Stimulated activated CD8-positive, alpha-beta memory T cell treated with anti-CD3 and anti-CD28 coated beads, Interleukin-15, amount 100 ng/mL, for 24 hours (primary cell): ENCODE results near the gene KLF7.
A peak's percentile ranks its signal among the peaks of the same experiment; 100 is the strongest.

Experiments
- DNase-seq: peaks from one replicate; pipeline ENCODE4 v3.0.0-alpha.2; 2020; ENCODE audit warnings: low read depth

Gene KLF7

DNA sequence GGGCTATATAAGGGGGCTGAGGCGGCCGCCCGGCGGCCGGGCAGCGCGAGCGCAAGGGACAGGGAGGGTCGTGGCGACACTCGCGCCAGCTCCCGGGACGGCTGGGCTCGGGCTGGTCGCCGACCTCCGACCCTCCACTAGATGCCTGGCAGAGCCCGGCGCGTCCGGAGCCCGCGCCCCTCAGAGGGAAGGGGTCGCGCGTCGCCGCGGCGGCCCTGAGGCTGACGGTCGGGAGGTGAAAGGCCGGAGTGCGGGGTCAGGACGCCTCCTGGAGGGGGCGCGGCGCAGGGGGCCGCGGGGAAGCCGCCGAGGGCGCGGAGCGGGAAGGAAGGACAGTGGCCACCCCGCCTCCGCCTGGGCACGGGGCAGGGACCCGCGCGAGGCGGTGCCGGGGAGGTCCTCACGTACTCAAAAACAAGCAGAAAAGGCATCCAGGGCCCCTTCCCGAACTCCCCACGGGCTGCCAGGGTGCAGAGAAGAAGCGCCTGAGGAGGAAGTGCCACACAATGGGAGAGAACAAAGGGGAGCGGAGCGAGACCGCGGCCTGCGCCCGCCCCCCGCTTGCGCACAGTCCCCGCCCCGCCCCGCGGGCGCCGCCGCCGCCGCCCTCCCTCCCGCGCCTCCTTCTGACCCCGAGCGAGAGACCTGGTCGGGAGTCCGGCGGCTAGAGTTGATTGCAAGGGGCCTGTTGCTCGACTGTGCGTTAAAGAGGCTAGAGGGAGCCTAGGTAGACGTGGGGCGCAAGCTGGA is 776 bp upstream of the KLF7 start:
- peak; percentile 31 for DNase-seq

- peak; percentile 86 for DNase-seq
These were observed 246 bp upstream of the KLF7 start for GRCh38 chr2:207166039-207166348.

DNA sequence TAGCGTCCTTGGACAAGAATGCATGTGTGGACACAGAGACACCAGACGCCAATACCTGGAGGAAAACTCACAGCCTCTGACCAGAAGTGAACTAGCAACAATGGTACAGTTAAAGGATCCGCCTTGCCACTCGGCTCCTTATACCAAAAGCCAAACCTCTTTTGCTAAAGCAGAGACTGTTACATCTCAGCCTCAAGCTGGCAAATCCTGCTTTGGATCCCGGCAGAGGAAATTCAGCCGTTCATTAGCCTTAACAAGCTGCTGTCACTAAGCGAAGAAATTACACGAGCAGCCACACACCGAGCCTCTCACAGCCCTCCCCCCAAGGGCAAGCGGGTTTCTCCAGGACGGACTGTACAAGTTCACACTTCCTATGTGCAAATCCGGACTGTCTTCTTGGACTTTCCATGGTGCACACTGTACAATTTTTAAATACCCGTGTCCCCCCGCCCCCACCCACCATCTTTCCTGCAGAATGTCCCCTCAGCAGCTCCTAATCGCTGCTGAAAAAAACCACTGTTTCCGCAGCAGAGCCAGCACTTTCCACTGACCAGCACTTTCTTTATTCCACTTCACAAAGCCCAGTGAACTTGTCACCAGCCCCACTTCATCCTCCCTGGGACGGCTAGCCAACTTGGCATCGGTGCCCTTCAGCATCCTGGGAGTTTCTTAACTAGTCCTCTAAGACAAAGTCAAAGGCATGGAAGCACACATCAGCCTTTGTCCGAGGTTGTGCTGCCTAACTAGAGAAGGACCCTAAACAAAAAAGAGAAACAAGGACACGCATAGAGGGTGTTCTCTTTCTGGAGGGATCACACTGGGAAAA is 1.5 kb downstream of the KLF7 start:
- no peak for DNase-seq

- no peak for DNase-seq
These were observed 2.1 kb downstream of the KLF7 start for GRCh38 chr2:207163756-207164005.

- DNase-seq: no peak
These were observed 2.5 kb downstream of the KLF7 start for GRCh38 chr2:207163053-207163755.

DNA sequence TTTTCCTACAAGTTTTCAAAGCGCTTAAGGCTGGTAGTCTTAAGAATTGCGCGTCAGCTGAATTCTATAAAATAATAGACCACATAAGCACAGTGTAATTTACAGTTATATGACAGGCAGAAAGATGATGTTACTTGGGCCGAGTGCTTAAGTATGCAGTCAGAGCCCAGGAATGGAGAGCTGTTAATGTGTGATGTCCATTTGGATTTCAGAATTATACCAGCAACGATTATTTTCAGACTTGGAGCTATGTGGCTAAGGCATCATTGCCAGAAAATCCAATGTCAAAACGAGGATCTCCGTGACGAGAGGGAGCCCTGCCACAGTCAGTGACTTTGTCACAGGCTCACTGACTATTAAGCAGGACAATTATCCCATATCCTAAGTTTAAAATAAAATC is 3.4 kb downstream of the KLF7 start:
- DNase-seq: no peak

DNA sequence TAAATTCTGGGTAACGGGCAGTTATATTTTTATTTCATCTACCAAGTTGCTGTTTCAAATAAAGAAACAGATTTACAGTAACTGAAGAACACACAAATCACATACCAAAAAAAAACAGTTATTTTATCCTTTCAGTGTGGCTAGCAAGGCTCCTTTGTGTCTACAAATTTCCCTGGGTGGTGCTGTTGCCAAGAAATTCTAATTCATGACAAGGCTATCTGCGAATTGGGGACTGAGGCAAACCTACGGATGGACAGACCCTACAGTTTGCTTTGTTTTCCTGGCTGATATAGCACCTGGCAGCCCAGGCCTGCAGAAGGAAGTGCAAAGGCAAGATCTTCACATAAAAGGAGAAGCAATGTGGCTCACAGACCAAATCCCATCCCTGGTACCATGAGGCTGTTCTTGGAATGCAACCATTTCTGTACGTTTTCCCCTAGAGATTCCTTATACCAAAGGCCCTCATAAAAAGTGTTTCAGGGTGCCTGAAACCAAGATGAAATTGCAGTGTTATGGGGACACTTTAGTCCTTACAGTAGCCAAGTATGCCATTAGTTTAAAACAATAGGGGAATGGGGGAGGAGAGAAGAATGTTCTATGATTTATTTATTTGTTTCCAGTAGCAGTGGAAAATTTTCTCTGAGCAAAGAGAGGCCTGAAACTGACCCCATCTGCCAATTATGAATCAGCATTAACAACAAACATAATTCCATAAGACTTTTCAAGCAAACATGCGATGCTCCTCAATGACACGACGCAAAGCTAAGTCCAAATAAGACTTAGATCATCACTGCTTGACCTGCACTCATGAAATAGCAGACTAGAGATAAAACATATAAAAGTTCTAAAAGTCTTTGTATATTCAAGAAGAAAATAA is 4.3 kb downstream of the KLF7 start:
- DNase-seq: no peak

DNA sequence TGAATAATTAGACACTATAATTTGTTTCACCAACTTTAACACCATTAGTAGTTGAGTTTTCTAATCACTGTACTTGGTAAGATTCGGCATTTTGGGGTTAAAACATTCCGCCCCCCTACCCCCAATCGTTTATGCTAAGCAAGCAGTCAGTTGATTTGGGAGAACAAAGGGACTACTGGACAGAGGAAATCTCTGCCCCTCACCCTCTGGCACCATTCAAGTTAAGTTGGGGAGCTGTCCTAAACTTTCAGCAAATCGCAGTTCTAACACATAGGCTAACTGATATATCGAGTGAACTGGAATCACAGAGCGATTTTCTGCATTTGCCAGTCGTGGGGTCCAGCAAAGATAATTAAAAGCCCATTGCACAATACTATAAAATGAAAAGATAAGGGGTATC is 5.6 kb downstream of the KLF7 start:
- DNase-seq: no peak

DNA sequence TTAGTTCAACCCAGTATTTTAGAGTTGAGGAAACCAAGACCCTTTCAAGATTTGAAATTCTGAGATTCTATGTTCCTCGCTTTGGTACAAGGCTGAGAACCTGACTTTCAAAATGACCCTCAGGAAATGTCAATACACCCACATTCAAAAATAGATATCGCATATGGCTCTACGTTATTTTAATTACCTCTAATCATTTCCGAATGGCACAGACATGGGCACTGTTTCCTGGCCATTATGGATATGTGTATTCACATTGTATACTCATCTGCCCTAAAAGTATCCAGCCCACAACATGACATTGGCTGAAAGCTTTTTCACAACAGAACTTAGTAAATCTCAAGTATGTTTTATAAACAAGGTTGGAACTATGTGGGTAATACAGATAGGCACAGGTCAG is 6.7 kb downstream of the KLF7 start:
- DNase-seq: no peak

DNA sequence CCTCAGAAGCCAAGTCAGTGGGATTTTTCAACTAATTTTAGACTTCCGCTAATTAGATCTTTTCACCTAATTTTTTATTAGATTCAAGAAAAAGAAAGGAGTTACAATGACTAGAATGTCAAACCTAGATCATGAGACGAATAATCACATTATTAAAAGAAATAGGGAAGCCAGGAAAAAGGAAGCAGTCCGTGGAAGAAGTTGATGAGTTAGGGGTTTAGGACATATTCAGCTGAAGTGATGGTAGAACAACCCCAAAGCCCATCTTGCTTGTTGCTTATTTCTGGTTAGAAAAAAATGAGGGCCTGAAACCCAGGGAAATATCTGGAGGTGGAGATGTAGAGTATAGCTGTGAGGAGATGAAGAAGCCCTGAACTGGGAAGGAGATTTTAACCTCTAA is 8.0 kb downstream of the KLF7 start:
- DNase-seq: no peak

- no peak for DNase-seq
These were observed 8.6 kb downstream of the KLF7 start for GRCh38 chr2:207157162-207157481.

DNA sequence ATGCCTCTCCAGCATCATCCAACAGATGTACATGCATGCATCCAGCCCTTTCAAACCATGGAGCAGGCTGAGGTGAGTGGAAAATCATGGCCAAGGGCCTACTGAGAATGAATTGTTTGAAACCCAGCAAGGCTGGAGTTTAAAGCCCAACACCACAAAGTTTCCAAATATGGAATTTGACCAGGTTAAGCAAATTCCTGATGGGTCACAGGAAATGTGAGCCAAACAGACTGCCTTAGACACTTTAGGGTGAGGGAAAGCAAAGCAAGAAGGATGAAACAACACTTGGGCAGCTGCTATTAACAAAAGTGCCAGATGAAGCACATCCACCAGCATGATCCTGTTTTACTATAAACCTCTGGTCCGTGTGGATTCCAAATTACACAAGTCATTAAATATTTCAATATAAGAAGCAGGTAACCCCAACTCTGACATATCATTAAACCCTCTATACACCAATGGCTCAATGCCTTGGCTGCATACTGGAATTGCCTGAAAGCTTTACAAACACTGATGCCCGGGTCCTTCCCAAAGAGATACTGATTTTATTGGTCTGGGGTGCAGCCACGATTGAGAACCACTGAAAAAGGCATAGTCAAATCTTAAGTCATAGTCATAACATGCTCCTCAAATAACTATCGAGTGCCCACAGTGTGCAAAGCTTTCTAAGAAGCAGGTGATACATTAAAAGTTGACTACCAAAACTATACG is 9.1 kb downstream of the KLF7 start:
- no peak for DNase-seq

GRCh38 chr2:207155516-207156444 is 10.0 kb downstream of the KLF7 start:
- DNase-seq: no peak

DNA sequence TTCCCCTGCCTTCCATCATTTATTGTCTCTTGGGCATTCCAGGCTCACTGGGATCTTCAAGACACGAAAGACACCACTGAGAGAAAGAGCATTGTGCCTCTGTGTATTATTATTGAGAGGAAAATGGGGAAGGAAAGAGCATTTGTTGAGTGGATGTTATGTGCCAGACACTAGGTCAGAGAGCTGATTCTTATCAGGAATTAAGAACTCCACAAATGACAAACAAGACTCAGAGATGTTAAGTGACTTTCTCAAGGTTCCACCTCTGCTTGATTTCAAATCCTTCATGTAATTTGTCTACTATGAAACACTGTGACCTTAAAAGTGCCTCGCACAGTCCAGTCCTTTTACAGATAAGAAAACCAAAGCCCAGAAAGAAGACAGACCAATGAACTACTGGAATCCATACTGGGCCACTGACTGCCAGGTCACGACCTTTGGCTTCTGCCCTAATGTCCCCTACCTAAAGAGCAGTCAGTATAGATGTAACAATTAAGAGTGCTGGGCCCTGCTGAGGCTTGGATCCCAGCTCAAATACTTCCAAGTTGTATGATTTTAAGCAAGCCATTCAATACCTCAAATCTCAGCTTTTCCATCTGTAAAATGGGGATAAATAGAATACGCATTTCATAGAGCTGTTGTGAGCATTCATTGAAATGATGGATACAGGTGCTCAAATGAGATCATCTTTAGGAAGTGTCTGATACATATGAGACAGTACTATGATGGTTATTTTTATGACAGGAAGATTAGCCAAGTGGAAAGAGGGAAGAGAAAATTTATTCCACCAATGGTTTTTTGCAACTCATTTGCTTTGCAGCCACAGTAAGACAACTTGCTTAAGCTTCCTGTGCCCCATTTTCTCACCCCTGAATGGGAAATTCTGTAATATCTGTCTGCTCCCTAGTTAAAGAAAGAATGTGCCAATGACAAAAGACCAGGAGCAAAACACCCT is 10.9 kb downstream of the KLF7 start:
- no peak for DNase-seq

GRCh38 chr2:207153266-207153975 is 12.3 kb downstream of the KLF7 start:
- DNase-seq: no peak

GRCh38 chr2:207151048-207151447 is 14.7 kb downstream of the KLF7 start:
- DNase-seq: no peak

GRCh38 chr2:207150284-207150683 is 15.5 kb downstream of the KLF7 start:
- no peak for DNase-seq

DNA sequence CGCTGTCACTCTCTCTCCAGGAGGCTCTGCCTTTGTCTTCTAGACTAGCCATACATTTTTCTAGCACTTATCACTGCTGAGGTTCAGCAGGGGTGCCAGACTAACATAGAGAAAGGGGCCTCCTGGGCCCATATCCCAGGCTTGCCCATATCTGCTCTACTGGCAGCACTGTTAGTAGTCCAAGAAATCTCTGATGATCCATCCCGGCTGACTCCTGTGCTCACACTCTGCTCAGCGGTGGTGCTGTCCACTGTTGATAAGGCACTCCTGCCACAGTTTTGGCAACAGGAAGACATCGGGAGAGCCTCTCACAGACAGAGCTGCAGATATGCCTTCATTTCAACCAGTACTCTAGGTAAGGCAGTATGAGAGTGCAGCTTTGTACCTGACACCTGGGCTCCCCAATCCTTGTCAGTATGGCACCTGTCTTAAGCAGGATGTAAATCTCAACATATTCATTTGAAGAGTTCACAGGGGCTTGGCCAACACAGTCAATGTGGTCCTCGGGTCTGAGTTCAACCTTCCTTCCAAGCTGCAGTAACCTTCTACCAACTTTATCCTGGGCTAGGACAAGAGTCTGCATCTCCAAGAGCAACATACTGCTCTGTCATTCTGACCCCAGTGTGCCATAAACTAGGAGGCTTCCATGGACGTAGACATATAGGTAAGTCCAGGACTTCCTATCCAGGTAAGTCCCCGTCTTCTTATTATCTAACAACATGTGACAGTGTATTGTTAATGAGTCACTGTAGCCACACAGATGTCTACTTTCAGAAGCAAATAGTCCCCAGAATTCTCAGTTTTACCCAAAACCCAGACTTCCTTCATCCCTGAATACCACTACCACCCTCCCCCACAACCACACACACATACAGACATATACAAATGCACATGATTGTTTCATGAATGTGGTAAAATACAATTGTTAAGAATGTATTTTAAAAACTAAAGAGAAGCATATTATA is 16.2 kb downstream of the KLF7 start:
- DNase-seq: no peak
